HCT116 (cell line): ENCODE results near the gene LTO1. TPM values are rescaled to one million over a fixed set of nuclear protein-coding genes. Genes with fewer than 3 reads are reported as not detected.

Experiments used
- ATAC-seq: fragments of 200-7000 bp; cut with Tn5 transposase; 2 replicates; pipeline ENCODE4 v1.9.1; 2020; ENCODE audit warnings: mild to moderate bottlenecking, moderate library complexity
- BruUV-seq: library from RNA; stranded (reverse); fragments of 400-500 nt; replicated peaks from 2 replicates; lab custom pipeline; 2021; lab: Mats Ljungman, UMichigan
- CTCF ChIA-PET: fragments of 300-600 bp; sonication (Branson Sonifier 250); formaldehyde crosslinking; loops from one replicate; lab custom pipeline; 2021; ENCODE audit warnings: antibody characterized with exemption; lab: Charles Lee
- POLR2A ChIA-PET: fragments of 300-600, 350-600 bp; sonication (Branson Sonifier 250); formaldehyde crosslinking; loops from one replicate; lab custom pipeline; 2021; ENCODE audit warnings: antibody characterized with exemption; lab: Charles Lee
- RAD21 ChIA-PET, 2 experiments: fragments of 300-600 bp; sonication (Branson Sonifier 250); formaldehyde crosslinking; loops; one replicate each; lab custom pipeline; 2023; ENCODE audit warnings: low total read pairs in 2 of 2; ENCODE audit not compliant: uncharacterized antibody in 2 of 2, unreplicated experiment in 2 of 2, low non-redundant PET in 1 of 2; lab: Charles Lee
- DNase-seq: peaks from one replicate; pipeline ENCODE4 v3.0.0-alpha.2; 2010; ENCODE audit warnings: low read depth, low spot score
- H2AFZ ChIP-seq: fragments of 200-600 bp; shearing (Covaris generic), sonication (generic); 2 replicates; pipeline ENCODE4 v1.6.1; 2017; ENCODE audit warnings: low read depth, mixed run types, mixed read lengths, antibody characterized with exemption, low read length; ENCODE audit not compliant: poor library complexity, severe bottlenecking
- H3K27ac ChIP-seq: 2 replicates; pipeline ENCODE4 v1.5.1; 2012; ENCODE audit warnings: low read depth, low read length
- H3K27me3 ChIP-seq: fragments of 200-600 bp; sonication (generic); 2 replicates; pipeline ENCODE4 v1.6.1; 2016; ENCODE audit warnings: mixed run types, low read length, mixed read lengths; ENCODE audit not compliant: insufficient read depth
- H3K36me3 ChIP-seq, 2 experiments: fragments of 200-500 bp in 1 of 2; fragments of 200-600 bp in 1 of 2; sonication (Bioruptor generic) in 1 of 2; sonication (generic) in 1 of 2; 2 replicates each; pipeline versions ENCODE4 v1.5.1 to v1.6.1; 2014 to 2016; ENCODE audit warnings: low read length in 2 of 2, inconsistent platforms in 1 of 2, mixed read lengths in 1 of 2, mixed run types in 1 of 2; ENCODE audit not compliant: insufficient read depth in 2 of 2, control insufficient read depth in 1 of 2
- H3K4me1 ChIP-seq, 2 experiments: fragments of 200-600 bp in 1 of 2; sonication (generic) in 1 of 2; 2 replicates each; pipeline versions ENCODE4 v1.5.1 to v1.6.1; 2012 to 2017; ENCODE audit warnings: low read length in 2 of 2, inconsistent platforms in 1 of 2, mild to moderate bottlenecking in 1 of 2, mixed read lengths in 1 of 2, mixed run types in 1 of 2, moderate library complexity in 1 of 2; ENCODE audit not compliant: insufficient read depth in 2 of 2, control insufficient read depth in 1 of 2
- H3K4me2 ChIP-seq: fragments of 200-600 bp; sonication (generic); 2 replicates; pipeline ENCODE4 v1.6.1; 2017; ENCODE audit warnings: mixed run types, low read length, mixed read lengths
- H3K4me3 ChIP-seq, 2 experiments: fragments of 200-600 bp in 1 of 2; sonication (generic) in 1 of 2; replicated peaks in 1 of 2; 2 replicates each; pipeline ENCODE4 v1.5.1; 2011 to 2016; ENCODE audit warnings: low read length in 2 of 2, control low read depth in 1 of 2, low read depth in 1 of 2, mild to moderate bottlenecking in 1 of 2, mixed read lengths in 1 of 2, mixed run types in 1 of 2
- H3K79me2 ChIP-seq: fragments of 200-600 bp; sonication (generic); 2 replicates; pipeline ENCODE4 v1.6.1; 2017; ENCODE audit warnings: mild to moderate bottlenecking, mixed run types, low read length, moderate library complexity, mixed read lengths; ENCODE audit not compliant: insufficient read depth
- H3K9ac ChIP-seq: fragments of 200-600 bp; sonication (generic); 2 replicates; pipeline ENCODE4 v1.6.1; 2016; ENCODE audit warnings: low read length, mixed read lengths
- H3K9me2 ChIP-seq: fragments of 200-600 bp; sonication (generic), shearing (Covaris generic); 2 replicates; pipeline ENCODE4 v1.6.1; 2017; ENCODE audit warnings: mixed run types, mild to moderate bottlenecking, moderate library complexity; ENCODE audit not compliant: insufficient read depth
- H3K9me3 ChIP-seq, 2 experiments: fragments of 200-500 bp in 1 of 2; fragments of 200-600 bp in 1 of 2; sonication (Bioruptor generic) in 1 of 2; sonication (generic) in 1 of 2; 2 replicates each; pipeline ENCODE4 v1.6.1; 2014 to 2017; ENCODE audit warnings: low read length in 2 of 2, mixed read lengths in 2 of 2, inconsistent platforms in 1 of 2, low read depth in 1 of 2, mild to moderate bottlenecking in 1 of 2, mixed run types in 1 of 2, moderate library complexity in 1 of 2; ENCODE audit not compliant: control insufficient read depth in 1 of 2, insufficient read depth in 1 of 2
- H4K20me1 ChIP-seq: fragments of 200-600 bp; sonication (generic), shearing (Covaris generic); 2 replicates; pipeline ENCODE4 v1.6.1; 2017; ENCODE audit warnings: mixed run types, mild to moderate bottlenecking, moderate library complexity; ENCODE audit not compliant: insufficient read depth
- CBX3 ChIP-seq: IDR thresholded peaks from 2 replicates; pipeline ENCODE4 v1.6.1; 2012; ENCODE audit warnings: low read depth
- EZH2phosphoT487 ChIP-seq: fragments of 200-600 bp; IDR thresholded peaks from 2 replicates; pipeline ENCODE4 v1.6.1; 2018; ENCODE audit warnings: antibody characterized with exemption, borderline replicate concordance
- POLR2AphosphoS5 ChIP-seq: IDR thresholded peaks from 2 replicates; pipeline ENCODE4 v1.6.1; 2011; ENCODE audit warnings: mild to moderate bottlenecking, low read depth, low read length, moderate library complexity
- ZNF274 ChIP-seq: fragments of 200-500 bp; sonication (Bioruptor generic); IDR thresholded peaks from 2 replicates; pipeline ENCODE4 v1.6.1; 2014; ENCODE audit warnings: mild to moderate bottlenecking, low read depth, low read length, inconsistent platforms
- intact Hi-C: fragments of 100-400 bp; cut with micrococcal nuclease; formaldehyde crosslinking; loops from 2 replicates; pipeline ENCODE4 v1.10.0; 2022
- total RNA-seq: library from RNA; stranded (reverse); gene quantifications from one replicate; pipeline ENCODE4 v1.2.1, GENCODE V29; 2021; ENCODE audit not compliant: unreplicated experiment
- TF ChIP-seq, protein P1 (sequence below): IDR thresholded peaks from 2 replicates; pipeline ENCODE4 v1.6.1; 2012
- TF ChIP-seq, protein P2 (sequence below): IDR thresholded peaks from 2 replicates; pipeline ENCODE4 v1.6.1; 2012; ENCODE audit warnings: low read depth

LTO1 gene
- total RNA-seq, 1 experiment from 2014 or later: 21.3 TPM

DNA sequence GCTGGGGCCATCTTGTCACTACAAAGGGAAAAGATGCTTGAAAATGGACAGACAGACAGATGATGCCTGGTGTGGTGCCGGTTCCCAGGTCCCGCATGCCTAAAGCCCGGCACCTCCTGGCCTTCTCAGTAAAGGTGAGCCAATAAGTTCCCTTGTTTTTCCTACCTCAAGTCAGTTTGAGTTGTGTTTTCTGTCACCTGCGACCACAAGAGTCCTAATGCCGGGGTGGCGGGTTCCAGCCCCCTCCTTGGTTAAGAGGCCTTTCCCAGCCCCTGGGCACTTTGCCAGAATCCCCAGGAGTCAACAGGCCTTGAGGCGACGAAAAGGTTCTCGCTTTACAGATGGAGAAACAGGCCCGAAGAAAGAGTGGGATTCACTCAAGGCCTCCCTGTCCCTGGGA lies 19.6 kb upstream of the LTO1 start:
- ChIA-PET CTCF (no interaction called here), RAD21 (no interaction called here), POLR2A (no interaction called here)
- no TSS peak for BruUV-seq
- Histone ChIP-seq H3K27ac (no peak overlapping the region), H3K9me3 (no peaks in the 10 kb centered on the region; a peak in 1 of 4 replicates), H3K36me3 (no peaks in the 10 kb centered on the region), H3K27me3 (no peaks in the 10 kb centered on the region), H3K4me1 (peaks cover 36 to 39% of the 10 kb centered on the region in 2 experiments), H4K20me1 (no peaks in the 10 kb centered on the region), H3K9ac (no peak overlapping the region), H2AFZ (no peak overlapping the region), H3K4me2 (no peak overlapping the region), H3K79me2 (no peaks in the 10 kb centered on the region), H3K9me2 (no peaks in the 10 kb centered on the region), H3K4me3 (no peak overlapping the region)
- intact Hi-C loops: no loop called here
- DNase-seq: no peak
- ATAC-seq: no peak
- TF ChIP-seq, protein P1, sequence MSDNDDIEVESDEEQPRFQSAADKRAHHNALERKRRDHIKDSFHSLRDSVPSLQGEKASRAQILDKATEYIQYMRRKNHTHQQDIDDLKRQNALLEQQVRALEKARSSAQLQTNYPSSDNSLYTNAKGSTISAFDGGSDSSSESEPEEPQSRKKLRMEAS: no peak
- TF ChIP-seq CBX3 (no peak), POLR2AphosphoS5 (no peak), ZNF274 (no peak), EZH2phosphoT487 (no peak)
- TF ChIP-seq, protein P2, sequence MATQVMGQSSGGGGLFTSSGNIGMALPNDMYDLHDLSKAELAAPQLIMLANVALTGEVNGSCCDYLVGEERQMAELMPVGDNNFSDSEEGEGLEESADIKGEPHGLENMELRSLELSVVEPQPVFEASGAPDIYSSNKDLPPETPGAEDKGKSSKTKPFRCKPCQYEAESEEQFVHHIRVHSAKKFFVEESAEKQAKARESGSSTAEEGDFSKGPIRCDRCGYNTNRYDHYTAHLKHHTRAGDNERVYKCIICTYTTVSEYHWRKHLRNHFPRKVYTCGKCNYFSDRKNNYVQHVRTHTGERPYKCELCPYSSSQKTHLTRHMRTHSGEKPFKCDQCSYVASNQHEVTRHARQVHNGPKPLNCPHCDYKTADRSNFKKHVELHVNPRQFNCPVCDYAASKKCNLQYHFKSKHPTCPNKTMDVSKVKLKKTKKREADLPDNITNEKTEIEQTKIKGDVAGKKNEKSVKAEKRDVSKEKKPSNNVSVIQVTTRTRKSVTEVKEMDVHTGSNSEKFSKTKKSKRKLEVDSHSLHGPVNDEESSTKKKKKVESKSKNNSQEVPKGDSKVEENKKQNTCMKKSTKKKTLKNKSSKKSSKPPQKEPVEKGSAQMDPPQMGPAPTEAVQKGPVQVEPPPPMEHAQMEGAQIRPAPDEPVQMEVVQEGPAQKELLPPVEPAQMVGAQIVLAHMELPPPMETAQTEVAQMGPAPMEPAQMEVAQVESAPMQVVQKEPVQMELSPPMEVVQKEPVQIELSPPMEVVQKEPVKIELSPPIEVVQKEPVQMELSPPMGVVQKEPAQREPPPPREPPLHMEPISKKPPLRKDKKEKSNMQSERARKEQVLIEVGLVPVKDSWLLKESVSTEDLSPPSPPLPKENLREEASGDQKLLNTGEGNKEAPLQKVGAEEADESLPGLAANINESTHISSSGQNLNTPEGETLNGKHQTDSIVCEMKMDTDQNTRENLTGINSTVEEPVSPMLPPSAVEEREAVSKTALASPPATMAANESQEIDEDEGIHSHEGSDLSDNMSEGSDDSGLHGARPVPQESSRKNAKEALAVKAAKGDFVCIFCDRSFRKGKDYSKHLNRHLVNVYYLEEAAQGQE: no peak
